Renal cortical epithelial cell (primary cell): ENCODE data around the gene GNG13. TPM values are rescaled to one million over a fixed set of nuclear protein-coding genes. Genes with fewer than 3 reads are reported as not detected.

ENCODE experiments used
- DNase-seq: peaks from one replicate; pipeline ENCODE4 v3.0.0-alpha.2; 2011; ENCODE audit warnings: low read depth
- total RNA-seq: library from RNA; depleted of rRNA; stranded (reverse); fragments of >200 nt; gene quantifications from 2 replicates; pipeline ENCODE4 v1.2.3, GENCODE V29; 2014

Gene GNG13
- total RNA-seq, 1 donor from 2014 or later = not detected

DNA sequence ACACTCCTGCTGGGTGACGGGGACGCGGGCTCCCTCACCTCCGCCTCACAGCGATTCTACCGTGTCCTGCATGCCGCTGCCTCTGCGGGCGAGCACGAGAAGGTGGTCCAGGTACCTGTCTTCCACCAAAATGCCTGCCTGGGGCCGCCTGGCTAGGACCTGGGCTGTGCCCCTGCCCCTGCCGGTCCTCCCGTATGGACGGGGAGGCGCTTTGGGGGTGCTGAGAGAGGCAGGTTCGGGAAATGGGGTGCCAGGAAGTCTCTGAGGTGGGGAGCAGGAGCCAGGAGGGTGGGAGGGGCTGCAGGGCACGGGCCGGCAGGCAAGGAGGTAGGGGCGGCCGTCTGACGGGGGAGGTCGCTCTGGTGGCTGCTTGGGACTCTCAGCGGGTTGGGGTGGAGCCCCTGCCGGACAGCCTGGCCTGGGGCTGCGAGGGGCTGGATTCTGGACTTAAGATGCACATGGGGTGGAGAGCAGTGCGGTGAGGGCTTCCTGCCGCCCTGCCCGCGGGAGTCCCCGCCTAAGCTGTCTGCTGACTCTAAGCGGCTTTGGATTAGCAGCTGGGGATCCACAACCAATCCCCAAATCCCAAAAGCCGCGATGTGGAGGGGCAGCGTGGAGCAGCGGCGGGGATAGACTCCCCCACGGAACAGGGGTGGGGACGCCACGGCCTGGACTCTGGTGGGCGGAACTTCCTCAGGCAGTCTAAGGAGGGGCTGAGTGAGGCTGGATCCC, 6.3 kb downstream of the GNG13 start:
- no peak for DNase-seq

DNA sequence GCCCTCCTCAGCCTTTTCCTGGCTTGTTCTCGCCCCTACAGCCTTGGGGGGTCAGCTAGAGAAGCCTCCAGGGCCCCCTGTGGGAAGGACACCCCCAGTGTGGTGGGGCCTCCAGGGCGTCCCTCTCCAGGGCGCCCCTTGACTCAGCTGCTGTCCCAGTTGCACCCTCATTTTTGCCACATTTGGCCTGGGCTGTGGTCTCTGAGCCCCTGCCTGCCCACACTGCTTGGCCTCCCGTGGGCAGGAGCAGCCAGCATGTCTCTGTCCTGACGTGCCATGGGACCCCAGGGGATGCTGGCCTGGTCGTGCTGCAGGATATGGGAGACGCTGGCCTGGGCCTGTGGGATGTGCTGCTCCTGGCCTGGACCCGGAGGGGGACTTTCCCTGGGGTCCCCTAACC, 7.1 kb downstream of the GNG13 start:
- DNase-seq = no peak

DNA sequence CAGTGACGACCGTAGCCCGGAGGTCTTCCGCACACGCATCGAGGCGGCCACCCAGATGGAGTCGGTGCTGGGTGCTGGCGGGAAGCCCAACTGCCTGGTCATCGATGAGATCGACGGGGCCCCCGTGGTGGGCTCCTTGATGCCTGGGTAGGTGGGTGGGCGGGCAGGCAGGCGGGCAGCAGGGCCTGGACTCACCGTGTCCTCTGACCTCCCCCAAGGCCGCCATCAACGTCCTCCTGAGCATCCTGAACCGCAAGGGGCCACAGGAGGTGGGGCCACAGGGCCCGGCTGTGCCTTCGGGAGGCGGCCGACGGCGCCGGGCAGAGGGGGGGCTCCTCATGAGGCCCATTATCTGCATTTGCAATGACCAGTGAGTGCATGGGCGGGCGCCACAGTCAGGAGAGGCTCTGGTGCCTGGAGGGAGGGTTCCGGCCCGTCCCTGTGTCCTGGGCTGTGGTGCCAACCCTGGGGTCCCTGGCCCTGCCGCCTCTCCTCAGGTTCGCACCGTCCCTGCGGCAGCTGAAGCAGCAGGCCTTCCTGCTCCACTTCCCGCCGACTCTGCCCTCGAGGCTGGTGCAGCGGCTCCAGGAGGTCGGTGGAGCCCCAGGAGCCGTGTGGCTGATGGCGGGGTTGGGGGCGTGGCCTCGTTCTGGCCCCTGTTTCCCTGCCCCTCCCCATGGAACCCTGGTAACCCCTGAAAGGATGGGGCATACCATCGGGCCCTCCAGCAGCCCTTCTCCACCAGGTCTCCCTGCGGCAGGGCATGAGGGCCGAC, 8.1 kb downstream of the GNG13 start:
- no peak for DNase-seq

DNA sequence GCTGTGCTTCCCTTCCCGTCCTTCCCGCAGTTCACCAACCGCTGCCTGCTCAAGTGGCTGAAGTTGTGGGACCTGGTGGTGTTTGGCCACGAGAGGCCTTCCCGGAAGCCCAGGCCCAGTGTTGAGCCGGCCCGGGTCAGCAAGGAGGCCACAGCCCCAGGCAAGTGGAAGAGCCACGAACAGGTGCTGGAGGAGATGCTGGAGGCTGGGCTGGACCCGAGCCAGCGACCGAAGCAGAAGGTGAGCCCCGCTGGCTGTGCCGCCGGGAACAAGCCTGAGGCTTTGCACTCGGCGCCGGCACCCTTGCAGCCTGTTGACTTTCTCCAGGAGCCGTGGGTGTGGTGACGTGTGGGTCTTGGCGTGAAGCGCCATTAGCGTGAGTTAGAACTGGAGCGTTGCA, 9.4 kb downstream of the GNG13 start:
- no peak for DNase-seq

DNA sequence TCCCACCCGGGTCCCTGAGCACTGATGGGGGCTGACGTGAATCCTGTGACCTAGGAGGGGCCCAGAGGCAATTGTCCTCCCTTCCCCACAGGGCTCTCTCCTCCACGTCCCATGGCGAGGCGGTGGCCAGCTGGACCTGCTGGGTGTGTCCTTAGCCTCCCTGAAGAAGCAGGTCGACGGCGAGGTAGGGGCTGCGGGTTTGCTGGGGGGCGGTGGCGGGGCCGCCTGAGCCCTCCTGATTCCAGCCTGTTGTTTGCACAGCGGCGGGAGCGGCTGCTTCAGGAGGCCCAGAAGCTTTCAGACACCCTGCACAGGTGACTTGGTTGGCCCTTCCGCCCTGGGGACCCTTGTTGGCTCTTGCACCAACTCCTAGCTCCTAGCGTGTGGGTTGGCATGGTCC, 10.4 kb downstream of the GNG13 start:
- no peak for DNase-seq

DNA sequence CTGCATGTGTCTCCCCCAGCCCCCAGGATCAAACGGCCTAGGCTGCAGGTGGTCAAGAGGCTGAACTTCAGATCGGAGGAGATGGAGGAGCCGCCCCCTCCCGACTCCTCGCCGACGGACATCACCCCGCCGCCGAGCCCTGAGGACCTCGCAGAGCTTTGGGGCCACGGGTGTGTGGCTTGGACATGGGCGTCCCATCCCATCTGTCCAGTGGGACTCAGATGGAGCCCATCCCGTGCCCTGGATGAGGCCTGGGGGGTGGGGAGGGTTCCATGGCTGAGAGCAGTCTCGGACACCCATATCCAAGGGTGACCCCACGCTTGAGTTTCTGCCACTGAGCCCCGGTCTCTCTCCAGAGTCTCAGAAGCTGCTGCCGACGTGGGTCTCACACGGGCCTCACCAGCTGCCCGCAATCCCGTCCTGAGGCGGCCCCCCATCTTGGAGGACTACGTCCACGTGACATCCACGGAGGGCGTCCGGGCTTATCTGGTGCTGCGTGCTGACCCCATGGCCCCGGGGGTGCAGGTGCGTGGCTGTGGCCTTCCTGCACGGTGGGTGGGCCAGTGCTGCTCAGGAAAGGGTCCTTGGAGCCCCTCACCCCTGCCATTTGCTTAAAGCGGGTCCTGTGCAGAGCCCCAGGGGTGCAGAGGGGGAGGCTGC, 11.2 kb downstream of the GNG13 start:
- no peak for DNase-seq

DNA sequence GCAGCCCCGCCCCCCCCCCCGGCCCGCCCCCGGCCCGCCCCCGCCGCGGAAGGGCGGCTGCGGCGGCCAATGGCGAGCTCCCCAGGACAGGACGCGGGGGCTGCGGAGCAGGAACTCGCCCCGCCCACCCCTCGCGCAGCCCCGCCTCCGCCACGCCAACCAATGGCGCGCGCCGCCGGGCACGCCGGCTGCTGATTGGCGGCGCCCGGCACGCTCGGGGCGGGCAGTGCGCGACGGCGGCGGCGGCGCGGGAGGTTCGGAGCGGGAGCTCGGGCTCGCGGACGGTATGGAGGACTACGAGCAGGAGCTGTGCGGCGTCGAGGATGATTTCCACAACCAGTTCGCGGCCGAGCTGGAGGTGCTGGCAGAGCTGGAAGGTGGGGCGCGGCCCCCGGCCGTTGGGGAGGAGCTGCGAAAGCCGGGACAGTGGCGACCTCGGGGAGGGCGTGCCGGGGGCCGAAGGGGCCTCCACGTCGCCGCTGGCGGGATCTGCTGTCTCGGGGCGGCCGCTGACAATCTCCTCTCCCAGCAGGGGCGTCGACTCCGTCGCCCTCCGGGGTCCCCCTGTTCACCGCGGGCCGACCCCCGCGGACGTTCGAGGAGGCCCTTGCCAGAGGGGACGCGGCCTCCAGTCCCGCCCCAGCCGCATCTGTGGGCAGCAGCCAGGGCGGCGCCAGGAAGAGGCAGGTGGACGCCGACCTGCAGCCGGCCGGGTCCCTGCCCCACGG, 12.0 kb downstream of the GNG13 start, which contains the start of gene CHTF18:
Gene CHTF18, plus strand, starts transcription at position 222 of the 728 bp plus-strand sequence. Its CDS starts 65 bp downstream, at position 287.
- DNase-seq = peak; percentile 53

DNA sequence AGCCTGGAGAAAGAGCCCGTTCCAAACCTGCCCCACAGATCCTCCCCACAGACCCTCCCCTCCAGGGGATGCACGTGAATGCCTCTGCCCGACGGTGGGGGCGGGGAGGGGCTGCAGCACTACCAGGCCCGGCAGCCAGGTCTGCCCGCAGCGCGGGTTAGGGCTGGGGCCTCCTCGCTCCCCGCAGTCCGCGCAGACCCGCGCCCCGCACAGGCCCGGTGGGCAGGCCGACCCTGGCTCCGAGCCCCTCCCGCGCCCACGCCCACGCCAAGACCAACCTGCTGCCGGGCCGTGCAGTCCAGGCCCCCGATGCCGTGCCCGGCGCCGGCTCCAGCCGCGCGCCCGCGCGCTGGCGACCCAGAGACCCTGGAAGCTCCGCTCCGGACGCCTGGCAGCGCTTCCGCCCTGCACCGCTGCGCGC, 12.5 kb downstream of the GNG13 start, which contains the start of gene RPUSD1:
Gene RPUSD1, minus strand, starts transcription at position 404 of the 421 bp plus-strand sequence. CDS start 644 bp downstream, outside the sequence.
- no peak for DNase-seq

DNA sequence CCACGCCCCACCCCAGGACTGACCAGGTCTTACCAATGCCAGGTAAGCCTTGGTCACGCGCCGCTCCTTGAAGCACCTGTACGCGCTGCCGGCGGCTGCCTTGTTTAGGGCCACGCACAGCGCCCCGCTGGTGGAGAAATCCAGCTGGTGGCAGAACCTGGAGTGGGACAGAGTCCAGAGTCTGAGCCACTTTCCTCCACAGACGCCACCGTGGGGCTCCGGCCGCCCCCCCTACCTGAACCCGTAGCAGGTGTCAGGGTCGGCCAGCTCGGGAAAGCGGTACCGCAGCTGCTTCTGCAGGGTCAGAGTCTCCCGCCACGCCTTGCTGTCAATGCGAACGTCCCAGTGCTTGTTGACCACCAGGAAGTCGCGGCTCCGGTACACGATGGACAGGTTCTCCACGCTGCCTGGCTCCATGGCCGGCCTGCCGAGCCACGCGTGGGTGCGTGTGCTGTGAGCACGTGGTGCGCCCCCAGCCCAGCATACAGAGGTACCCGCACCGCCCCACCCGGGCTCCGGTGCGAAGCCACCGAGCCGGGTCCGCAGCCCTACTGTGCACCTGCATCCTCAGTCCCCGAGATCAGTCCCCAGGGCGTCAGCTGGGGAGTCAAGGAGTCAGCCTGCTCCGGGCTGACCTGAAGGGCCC, 13.1 kb downstream of the GNG13 start:
- no peak for DNase-seq

DNA sequence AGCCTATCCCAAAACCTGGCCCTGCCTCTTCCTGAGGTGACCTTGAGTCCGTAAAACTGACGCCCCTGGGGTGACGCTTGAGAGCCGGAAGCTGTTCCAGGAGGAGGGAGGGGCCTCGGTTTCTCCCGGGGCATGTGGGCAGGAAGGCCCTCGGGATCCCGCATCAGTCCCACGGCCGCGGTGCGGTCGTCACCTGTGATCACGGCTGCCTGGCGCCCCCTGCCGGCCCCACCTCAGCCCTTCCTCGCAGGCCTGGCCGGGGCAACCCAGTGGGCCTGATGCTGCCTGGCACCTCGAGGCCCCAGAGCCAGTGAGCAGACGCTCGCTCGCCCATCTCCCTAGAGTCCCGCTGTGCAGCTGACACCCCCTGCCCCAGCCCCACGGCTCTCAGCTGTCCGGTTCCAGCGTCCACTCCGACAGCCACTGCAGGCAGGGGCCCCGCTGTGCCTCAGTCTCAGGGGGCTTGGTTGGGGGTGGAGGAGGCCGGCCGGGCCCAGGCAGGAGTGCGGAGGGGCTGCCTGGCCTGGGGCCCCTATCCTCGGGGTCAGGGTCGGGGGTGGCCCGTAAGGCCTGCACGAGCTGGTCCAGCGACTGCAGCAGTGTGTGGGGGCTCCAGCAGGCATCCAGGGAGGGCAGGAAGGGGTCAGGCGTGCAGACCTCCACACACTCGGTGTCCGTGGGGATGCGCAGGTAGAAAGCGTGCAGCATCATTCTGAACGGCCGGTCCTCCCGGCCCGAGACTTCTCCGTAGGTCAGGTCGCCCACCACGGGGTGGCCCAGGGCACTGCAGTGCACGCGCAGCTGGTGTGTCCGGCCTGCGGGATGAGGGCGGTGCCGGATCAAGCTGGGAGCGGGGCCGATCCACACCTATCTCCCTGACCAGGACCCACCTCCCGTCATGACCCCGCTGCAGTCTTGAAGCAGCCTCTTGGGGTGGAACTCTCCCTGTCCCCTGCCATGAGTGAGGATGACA, 14.7 kb downstream of the GNG13 start:
- DNase-seq = no peak

DNA sequence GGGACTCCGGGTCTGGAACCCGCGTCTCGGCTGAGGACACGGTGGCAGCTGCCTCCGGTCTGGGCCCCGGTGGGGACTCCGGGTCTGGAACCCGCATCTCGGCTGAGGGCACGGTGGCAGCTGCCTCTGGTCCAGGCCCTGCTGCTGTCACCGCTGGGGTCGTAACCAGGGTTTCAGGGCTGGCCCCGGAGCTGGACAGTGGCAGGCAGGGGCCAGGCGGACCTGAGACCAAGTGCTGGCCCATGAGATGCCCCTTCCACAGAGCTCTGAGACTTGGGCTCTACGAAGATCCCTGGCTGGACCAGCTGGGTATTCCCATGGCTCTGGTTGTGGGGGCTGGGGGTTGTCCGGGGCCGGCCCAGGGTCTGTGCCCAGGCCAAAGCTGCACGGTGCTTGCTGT, 16.1 kb downstream of the GNG13 start:
- no peak for DNase-seq

DNA sequence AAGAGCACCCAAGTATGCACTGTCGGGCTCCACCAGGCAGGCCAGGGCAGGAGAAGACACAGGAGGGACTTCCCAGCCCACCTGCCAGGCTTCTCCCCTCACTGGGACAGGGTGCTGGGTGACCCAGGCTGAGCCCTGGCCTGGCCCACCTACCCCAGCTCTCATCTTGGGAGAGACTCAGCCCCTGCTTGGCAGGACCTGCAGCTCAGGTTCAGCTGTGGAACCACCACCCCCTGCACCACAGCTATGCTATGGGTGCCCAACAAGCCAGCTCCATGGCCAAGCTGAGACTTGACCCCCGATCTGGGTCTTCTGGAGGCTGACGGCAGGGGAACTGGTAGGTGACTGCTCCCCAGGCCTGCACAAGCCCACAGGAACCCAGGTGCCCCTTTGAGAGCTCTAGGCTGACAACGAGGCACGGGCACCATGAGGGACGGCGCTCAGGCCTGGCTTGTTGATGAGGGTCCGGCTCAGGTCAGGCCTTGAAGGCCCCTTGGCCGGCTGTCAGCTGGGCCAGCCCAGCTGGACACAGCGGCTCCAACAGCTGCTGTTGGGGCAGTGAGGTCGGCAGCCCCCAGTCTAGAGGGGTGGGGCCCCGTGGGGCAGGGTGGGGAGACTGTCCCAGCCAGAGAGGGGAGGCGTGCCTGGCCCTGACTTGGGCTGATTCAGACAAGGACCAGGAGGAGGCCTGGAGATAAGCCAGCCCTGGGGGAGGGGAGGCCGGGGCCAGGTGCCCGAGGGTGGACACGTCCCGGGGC, 17.0 kb downstream of the GNG13 start:
- DNase-seq = no peak

DNA sequence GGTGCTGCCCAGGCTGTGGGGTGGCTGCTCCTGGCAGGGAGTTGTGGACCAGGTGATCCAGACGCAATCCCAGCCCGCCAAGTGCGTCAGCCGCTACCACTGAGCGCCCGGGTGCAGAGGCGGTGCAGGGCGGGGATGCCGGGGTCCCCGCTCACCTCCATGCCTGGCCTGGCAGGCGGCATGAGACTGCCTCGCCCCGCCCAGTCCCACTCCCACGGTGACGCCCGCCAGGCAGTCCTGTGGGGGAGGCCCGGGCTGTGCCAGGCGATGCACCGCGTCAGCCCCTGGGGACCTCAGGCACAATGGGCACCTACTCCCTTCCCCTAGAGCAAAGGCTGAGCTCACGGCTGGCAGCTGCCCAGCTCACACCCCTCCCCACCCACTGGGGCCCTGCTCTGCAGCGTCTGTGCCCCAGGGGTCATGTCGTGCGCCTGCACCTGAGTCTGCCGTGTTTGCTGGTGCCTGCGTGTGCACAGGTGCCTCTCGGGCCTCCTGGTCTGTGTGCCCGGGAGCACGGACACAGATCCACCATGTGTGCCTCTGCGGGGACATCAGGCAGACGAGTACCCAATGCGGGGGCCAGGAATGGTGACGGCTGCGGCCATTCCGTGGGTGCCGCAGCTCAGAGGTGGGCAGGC, 17.6 kb downstream of the GNG13 start:
- DNase-seq = no peak

DNA sequence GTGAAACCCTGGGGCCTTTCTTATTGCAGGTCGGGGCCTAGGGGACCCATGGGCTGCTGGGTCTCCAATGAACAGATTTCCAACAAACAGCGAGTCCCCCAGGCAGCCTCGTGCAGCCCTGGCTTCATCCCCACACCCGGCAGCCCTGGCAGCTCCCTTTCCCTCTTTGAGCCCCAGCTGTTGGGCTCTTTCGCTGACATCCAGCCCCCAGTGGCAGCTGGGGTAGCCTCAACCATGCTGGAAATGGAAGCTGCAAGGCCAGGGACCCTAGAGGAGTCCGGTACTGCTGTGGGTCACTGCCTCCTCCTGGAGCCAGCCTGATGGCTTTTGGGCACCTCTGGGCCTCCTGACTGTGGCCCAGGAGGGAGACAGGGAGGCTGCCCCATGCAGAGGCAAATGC, 18.3 kb downstream of the GNG13 start:
- DNase-seq = no peak

DNA sequence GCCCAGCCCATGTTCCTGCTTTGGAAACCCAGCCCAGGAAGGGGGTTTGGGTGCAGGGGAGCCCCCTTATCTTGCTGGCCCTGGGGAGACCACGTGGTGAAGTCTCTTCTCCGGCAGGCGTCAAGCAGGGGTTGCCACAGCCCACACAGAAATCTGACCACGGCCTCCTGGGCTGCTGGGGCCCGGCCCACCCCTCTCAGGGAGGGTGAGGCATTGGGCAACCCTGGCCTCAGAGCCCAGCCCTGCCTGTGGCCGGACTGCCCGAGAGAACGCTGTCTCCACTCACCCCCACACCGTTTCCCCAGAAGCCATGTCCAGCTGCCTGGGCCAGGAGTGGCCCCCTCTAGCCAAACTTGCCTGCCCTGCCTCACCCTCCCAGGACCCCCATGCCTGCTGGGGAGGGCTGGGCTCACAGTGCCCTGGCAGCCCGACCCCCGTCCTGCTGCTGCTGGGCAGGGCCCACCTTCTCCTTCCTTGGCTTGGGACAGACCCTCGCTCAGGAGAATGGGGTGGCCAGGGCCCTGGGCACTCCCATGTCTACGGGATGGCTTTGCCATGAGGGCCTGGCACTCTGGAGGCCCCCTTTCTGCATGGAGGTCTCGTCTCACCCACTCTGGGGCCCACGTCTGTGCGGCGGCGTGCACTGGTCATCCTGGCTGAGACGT, 19.1 kb downstream of the GNG13 start:
- no peak for DNase-seq

DNA sequence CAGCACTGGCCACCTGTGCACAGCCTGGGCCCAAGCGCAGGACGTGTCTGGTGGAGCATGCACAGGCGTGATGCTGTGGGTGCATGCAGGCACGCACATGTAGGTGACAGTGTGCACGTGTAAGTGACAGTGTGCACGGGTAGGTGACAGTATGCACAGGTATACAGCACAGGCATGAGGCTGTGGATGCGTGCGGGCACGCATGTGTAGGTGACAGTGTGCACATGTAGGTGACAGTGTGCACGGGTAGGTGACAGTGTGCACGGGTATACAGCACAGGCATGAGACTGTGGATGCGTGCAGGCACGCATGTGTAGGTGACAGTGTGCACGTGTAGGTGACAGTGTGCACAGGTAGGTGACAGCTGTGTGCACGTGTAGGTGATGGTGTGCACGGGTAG, 20.2 kb downstream of the GNG13 start:
- no peak for DNase-seq

DNA sequence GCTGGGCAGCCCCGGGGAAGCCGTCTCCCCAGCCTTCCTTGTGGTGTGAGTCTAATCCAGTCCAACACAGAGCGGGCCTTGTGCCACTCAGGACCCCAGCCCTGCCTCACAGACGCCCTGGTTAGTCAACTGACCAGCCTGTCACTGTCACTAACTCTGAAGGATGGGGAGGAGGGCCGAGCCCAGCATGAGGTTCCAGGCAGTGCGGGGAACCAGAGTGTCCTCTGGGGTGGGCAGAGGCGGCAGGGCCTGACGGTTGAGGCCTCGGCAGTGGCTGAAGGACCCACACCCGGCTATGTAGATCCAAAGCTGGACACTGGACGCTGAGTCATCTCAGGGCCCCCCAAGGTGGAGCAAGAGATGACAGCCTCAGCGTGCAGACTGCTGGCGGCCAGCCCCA, 21.0 kb downstream of the GNG13 start:
- DNase-seq = no peak

DNA sequence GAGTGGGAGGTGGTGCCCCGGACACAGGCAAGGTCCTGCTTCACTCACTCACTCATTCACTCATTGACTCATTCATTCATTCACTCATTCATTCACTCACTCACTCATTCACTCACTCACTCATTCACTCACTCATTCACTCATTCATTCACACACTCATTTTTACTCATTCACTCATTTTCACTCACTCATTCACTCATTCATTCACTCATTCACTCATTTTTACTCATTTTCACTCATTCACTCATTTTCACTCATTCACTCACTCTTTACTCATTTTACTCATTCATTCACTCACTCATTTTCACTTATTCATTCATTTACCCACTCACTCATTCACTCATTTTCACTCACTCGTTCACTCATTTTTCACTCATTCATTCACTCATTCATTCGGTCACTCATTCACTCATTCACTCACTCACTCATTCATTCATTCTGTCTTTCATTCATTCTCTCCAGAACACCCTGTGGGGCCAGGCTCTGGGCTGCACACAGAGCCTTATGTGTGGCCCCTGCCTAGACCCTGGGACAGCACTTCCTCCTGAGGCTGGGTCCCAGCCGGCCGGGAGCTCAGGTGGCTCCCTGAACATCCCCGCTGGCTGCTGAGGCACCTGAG, 21.5 kb downstream of the GNG13 start:
- DNase-seq = no peak
